D721Med (cell line): ENCODE results near the gene ZNF778.

ENCODE experiments used
- DNase-seq: peaks from one replicate; pipeline ENCODE4 v3.0.0; 2011; ENCODE audit warnings: low spot score; ENCODE audit not compliant: insufficient read length
- FAIRE-seq: peaks from 2 replicates; lab custom pipeline; 2011; peaks lifted over from hg19 to GRCh38; lab: Jason Lieb, UNC
- CTCF ChIP-seq: IDR thresholded peaks from 2 replicates; pipeline ENCODE4 v1.5.1; 2012; ENCODE audit warnings: mild to moderate bottlenecking, control low read depth; ENCODE audit not compliant: insufficient read depth; ENCODE audit errors: missing control alignments

ZNF778 gene

GRCh38 chr16:89279666-89280481 lies 62.4 kb downstream of the ZNF778 start:
- DNase-seq: no peak
- no peak for FAIRE-seq

GRCh38 chr16:89280546-89281188 lies 63.2 kb downstream of the ZNF778 start:
- DNase-seq: no peak
- no peak for FAIRE-seq
- TF ChIP-seq CTCF: no peak

More at GRCh38 chr16:89279666-89280481, 62.4 kb downstream of the ZNF778 start:
- TF ChIP-seq CTCF: no peak

GRCh38 chr16:89281189-89281577 lies 63.7 kb downstream of the ZNF778 start:
- no peak for TF ChIP-seq CTCF
- no peak for FAIRE-seq

GRCh38 chr16:89281829-89282228 lies 64.3 kb downstream of the ZNF778 start:
- FAIRE-seq: no peak
- no peak for TF ChIP-seq CTCF
- DNase-seq: no peak

More at GRCh38 chr16:89281189-89281577, 63.7 kb downstream of the ZNF778 start:
- DNase-seq: no peak

- DNase-seq (no peak), FAIRE-seq (no peak)
- TF ChIP-seq CTCF: no peak
Measured at GRCh38 chr16:89282523-89282922, 65.0 kb downstream of the ZNF778 start.

GRCh38 chr16:89283449-89283848 lies 65.9 kb downstream of the ZNF778 start:
- no peak for DNase-seq
- FAIRE-seq: no peak
- no peak for TF ChIP-seq CTCF

GRCh38 chr16:89285381-89285780 lies 67.9 kb downstream of the ZNF778 start:
- TF ChIP-seq CTCF: no peak
- no peak for FAIRE-seq

More at GRCh38 chr16:89285381-89285780, 67.9 kb downstream of the ZNF778 start:
- DNase-seq: no peak
